Endothelial cell of umbilical vein (primary cell): ENCODE measurements around the gene WRAP73. TPM values are rescaled to one million over a fixed set of nuclear protein-coding genes. Genes with fewer than 3 reads are reported as not detected.

ENCODE experiments used
- BruUV-seq: library from RNA; stranded (reverse); fragments of 400-500 nt; replicated peaks from 2 replicates; lab custom pipeline; 2021; lab: Mats Ljungman, UMichigan
- CTCF ChIA-PET: fragments of 300-600, 350-600 bp; sonication (Branson Sonifier 250); formaldehyde crosslinking; loops from one replicate; lab custom pipeline; 2021; ENCODE audit warnings: antibody characterized with exemption, inconsistent platforms; lab: Charles Lee
- POLR2A ChIA-PET: fragments of 300-600, 350-600 bp; sonication (Branson Sonifier 250); formaldehyde crosslinking; loops from one replicate; lab custom pipeline; 2021; ENCODE audit warnings: antibody characterized with exemption, inconsistent platforms; lab: Charles Lee
- DNase-seq: peaks from one replicate; pipeline ENCODE4 v3.0.0-alpha.2; 2011; ENCODE audit warnings: low read depth, low spot score
- FAIRE-seq: peaks from 2 replicates; lab custom pipeline; 2011; peaks lifted over from hg19 to GRCh38; lab: Jason Lieb, UNC
- H2AFZ ChIP-seq: 2 replicates; pipeline ENCODE4 v1.6.0; 2012; ENCODE audit warnings: low read depth, low read length, control low read depth, inconsistent platforms
- H3K27ac ChIP-seq: 2 replicates; pipeline ENCODE4 v1.5.1; 2011; ENCODE audit warnings: low read depth, mild to moderate bottlenecking, control low read depth, low read length, moderate library complexity; ENCODE audit not compliant: insufficient read depth
- H3K27me3 ChIP-seq, 2 experiments: 2 replicates each; pipeline versions ENCODE4 v1.6.0 to v1.6.1; 2011; ENCODE audit warnings: low read length in 2 of 2, mixed read lengths in 1 of 2; ENCODE audit not compliant: control insufficient read depth in 2 of 2, insufficient read depth in 2 of 2
- H3K36me3 ChIP-seq, 2 experiments: 2 replicates in 1 of 2; 3 replicates in 1 of 2; pipeline ENCODE4 v1.5.1; 2011; ENCODE audit warnings: low read length in 2 of 2, mild to moderate bottlenecking in 1 of 2, moderate library complexity in 1 of 2; ENCODE audit not compliant: control insufficient read depth in 2 of 2, insufficient read depth in 2 of 2; ENCODE audit errors: extremely low read depth in 1 of 2
- H3K4me1 ChIP-seq: 3 replicates; pipeline ENCODE4 v1.5.1; 2011; ENCODE audit warnings: mild to moderate bottlenecking, low read length; ENCODE audit not compliant: control insufficient read depth, insufficient read depth; ENCODE audit errors: extremely low read depth
- H3K4me2 ChIP-seq: 2 replicates; pipeline ENCODE4 v1.6.1; 2011; ENCODE audit warnings: low read length, control low read depth, mixed read lengths; ENCODE audit not compliant: insufficient read depth
- H3K4me3 ChIP-seq, 3 experiments: fragments of 200-600 bp in 1 of 3; sonication (generic), shearing (Covaris generic) in 1 of 3; replicated peaks in 1 of 3; 2 replicates each; pipeline ENCODE4 v1.5.1; 2011 to 2016; ENCODE audit warnings: control low read depth in 3 of 3, low read length in 3 of 3, mild to moderate bottlenecking in 2 of 3, inconsistent platforms in 1 of 3, low read depth in 1 of 3, moderate library complexity in 1 of 3; ENCODE audit not compliant: insufficient read depth in 1 of 3
- H3K79me2 ChIP-seq: 2 replicates; pipeline ENCODE4 v1.6.0; 2012; ENCODE audit warnings: low read length, inconsistent platforms; ENCODE audit not compliant: control insufficient read depth, insufficient read depth
- H3K9ac ChIP-seq: replicated peaks from 2 replicates; pipeline ENCODE3; 2011; ENCODE audit warnings: low read length, control low read depth; ENCODE audit not compliant: insufficient read depth; ENCODE audit errors: extremely low read depth
- H3K9me1 ChIP-seq: replicated peaks from 3 replicates; pipeline ENCODE4 v1.6.0; 2011; ENCODE audit warnings: mild to moderate bottlenecking, low read length; ENCODE audit not compliant: control insufficient read depth, insufficient read depth; ENCODE audit errors: extremely low read depth
- H3K9me3 ChIP-seq: replicated peaks from 2 replicates; pipeline ENCODE4 v1.5.1; 2012; ENCODE audit warnings: low read length, inconsistent platforms; ENCODE audit not compliant: control insufficient read depth, insufficient read depth
- H4K20me1 ChIP-seq: replicated peaks from 2 replicates; pipeline ENCODE3; 2011; ENCODE audit warnings: mild to moderate bottlenecking, low read length; ENCODE audit not compliant: control insufficient read depth, insufficient read depth; ENCODE audit errors: extremely low read depth
- FOS ChIP-seq: IDR thresholded peaks from 2 replicates; pipeline ENCODE4 v1.6.1; 2011; ENCODE audit warnings: mild to moderate bottlenecking, low read length, moderate library complexity, borderline replicate concordance; ENCODE audit not compliant: insufficient read depth
- GATA2 ChIP-seq: IDR thresholded peaks from 2 replicates; pipeline ENCODE4 v1.7.0; 2011; ENCODE audit warnings: low read depth, mild to moderate bottlenecking, moderate library complexity, mixed read lengths, low read length; ENCODE audit not compliant: insufficient read length, insufficient read depth
- JUN ChIP-seq: IDR thresholded peaks from 2 replicates; pipeline ENCODE4 v1.6.1; 2011; ENCODE audit warnings: borderline replicate concordance, low read depth; ENCODE audit not compliant: insufficient read length, insufficient read depth
- MYC ChIP-seq: IDR thresholded peaks from one replicate; pipeline ENCODE4 v1.6.1; 2011; ENCODE audit warnings: mild to moderate bottlenecking, low read depth, low read length
- POLR2A ChIP-seq: IDR thresholded peaks from 2 replicates; pipeline ENCODE4 v1.6.1; 2012; ENCODE audit warnings: low read depth, mild to moderate bottlenecking, control low read depth, low read length
- POLR2AphosphoS5 ChIP-seq: IDR thresholded peaks from 2 replicates; pipeline ENCODE4 v1.6.1; 2012; ENCODE audit warnings: low read depth, mild to moderate bottlenecking, control low read depth, low read length, moderate library complexity; ENCODE audit not compliant: insufficient read depth
- dilution Hi-C: fragments of 300-500 bp; cut with MboI; formaldehyde crosslinking; loops from one replicate; pipeline ENCODE4 v1.15.0; 2019; ENCODE audit warnings: low sequenced_read_pairs; ENCODE audit not compliant: extremely low pct_ligation_motif_present
- intact Hi-C: fragments of 100-400 bp; cut with micrococcal nuclease; formaldehyde crosslinking; loops from one replicate; pipeline ENCODE4 v1.10.0; 2022
- polyA plus RNA-seq, 4 experiments: library from polyadenylated mRNA; depleted of rRNA in 3 of 4; stranded (reverse) in 3 of 4; unstranded in 1 of 4; fragments of >200 nt; gene quantifications; 2 replicates each; pipeline versions ENCODE4 v1.2.1 to v1.2.3, GENCODE V29; 2011 to 2012; ENCODE audit warnings: missing spikeins in 1 of 4
- total RNA-seq: library from RNA; stranded (reverse); gene quantifications from 2 replicates; pipeline ENCODE4 v1.2.3, GENCODE V29; 2021
- TF ChIP-seq, protein P1 (sequence below): IDR thresholded peaks from 2 replicates; pipeline ENCODE4 v1.6.1; 2011; ENCODE audit not compliant: insufficient read depth, insufficient read length

The WRAP73 gene
- total and polyA plus RNA-seq, 2 donors (not counting 3 experiments of a cell fraction or from before 2014, with no cell fraction given): 23.0 to 50.7 TPM

GRCh38 chr1:3659093-3659492 lies 9.2 kb upstream of the WRAP73 start:
- no peak overlapping the region for H3K4me3 ChIP-seq
- CTCF ChIA-PET: interaction anchor here (1.6 kb wide), 1 partner anchor 39 kb away, joined by 3 read pairs; no protein-coding TSS in a partner anchor
- H3K27me3 ChIP-seq: peaks cover 8 to 23% of the 10 kb centered on the region in 2 experiments
- intact Hi-C loops: no loop called here
- FAIRE-seq (no peak), DNase-seq (no peak)
- POLR2A ChIA-PET: no interaction called here
- no peaks in the 10 kb centered on the region for H4K20me1 ChIP-seq
- H2AFZ ChIP-seq: no peak overlapping the region
- H3K9ac ChIP-seq: no peak overlapping the region
- no peaks in the 10 kb centered on the region for H3K36me3 ChIP-seq
- TF ChIP-seq POLR2A (no peak), MYC (no peak), POLR2AphosphoS5 (no peak), GATA2 (no peak), JUN (no peak)
- H3K9me1 ChIP-seq: no peaks in the 10 kb centered on the region
- no peaks in the 10 kb centered on the region for H3K79me2 ChIP-seq
- H3K27ac ChIP-seq: no peak overlapping the region
- BruUV-seq: no TSS peak
- no peak overlapping the region for H3K4me2 ChIP-seq
- dilution Hi-C loops: no loop called here
- H3K9me3 ChIP-seq: no peaks in the 10 kb centered on the region
- no peaks in the 10 kb centered on the region for H3K4me1 ChIP-seq

- H3K79me2 ChIP-seq: no peaks in the 10 kb centered on the region
- POLR2A ChIA-PET: no interaction called here
- no peaks in the 10 kb centered on the region for H3K36me3 ChIP-seq
- intact Hi-C loops: no loop called here
- no peak overlapping the region for H3K4me3 ChIP-seq
- H3K9me1 ChIP-seq: no peaks in the 10 kb centered on the region
- no peak overlapping the region for H3K4me2 ChIP-seq
- FAIRE-seq (no peak), DNase-seq (no peak)
- no peak for TF ChIP-seq POLR2A
- TF ChIP-seq, protein P1, sequence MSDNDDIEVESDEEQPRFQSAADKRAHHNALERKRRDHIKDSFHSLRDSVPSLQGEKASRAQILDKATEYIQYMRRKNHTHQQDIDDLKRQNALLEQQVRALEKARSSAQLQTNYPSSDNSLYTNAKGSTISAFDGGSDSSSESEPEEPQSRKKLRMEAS: no peak
- no peak for TF ChIP-seq FOS
- no peak for TF ChIP-seq GATA2
- no peak for TF ChIP-seq JUN
- TF ChIP-seq MYC: no peak
- no peak overlapping the region for H3K9ac ChIP-seq
- H3K9me3 ChIP-seq: no peaks in the 10 kb centered on the region
- peaks cover 11 to 32% of the 10 kb centered on the region in 2 experiments for H3K27me3 ChIP-seq
- H3K27ac ChIP-seq: no peak overlapping the region
- H3K4me1 ChIP-seq: no peaks in the 10 kb centered on the region
- CTCF ChIA-PET: interaction anchor here (1.4 to 1.6 kb wide), 2 partner anchors 10 to 38 kb away, joined by 3 read pairs; no protein-coding TSS in a partner anchor
- no peak overlapping the region for H2AFZ ChIP-seq
- no peaks in the 10 kb centered on the region for H4K20me1 ChIP-seq
- dilution Hi-C loops: no loop called here
- no TSS peak for BruUV-seq
These were observed 8.3 kb upstream of the WRAP73 start for GRCh38 chr1:3658231-3658615.
